Kidney (tissue), 14 donors: ENCODE measurements around the gene FANCD2. TPM values are rescaled to one million over a fixed set of nuclear protein-coding genes. Genes with fewer than 3 reads are reported as not detected.

ENCODE experiments used
- DNase-seq, 5 donors: peaks; one replicate each; pipeline ENCODE4 v3.0.0-alpha.2; 2013 to 2020
- FAIRE-seq: peaks from 2 replicates; lab custom pipeline; 2012; peaks lifted over from hg19 to GRCh38; lab: Jason Lieb, UNC
- H3K27ac ChIP-seq, 2 donors: one replicate each; pipeline ENCODE4 v1.7.0; 2013; ENCODE audit warnings: low read depth in 2 of 2, low read length in 2 of 2, inconsistent platforms in 1 of 2
- H3K27me3 ChIP-seq: one replicate; pipeline ENCODE4 v1.7.1; 2013; ENCODE audit warnings: low read length, inconsistent platforms; ENCODE audit not compliant: control insufficient read depth, insufficient read depth
- H3K36me3 ChIP-seq, 3 donors: one replicate each; pipeline versions ENCODE4 v1.7.0 to v1.7.1; 2013; ENCODE audit warnings: low read length in 3 of 3, control low read depth in 1 of 3, inconsistent platforms in 1 of 3; ENCODE audit not compliant: insufficient read depth in 3 of 3, control insufficient read depth in 2 of 3
- H3K4me1 ChIP-seq, 3 donors: one replicate each; pipeline versions ENCODE4 v1.7.0 to v1.7.1; 2013; ENCODE audit warnings: low read length in 3 of 3, inconsistent platforms in 1 of 3, low read depth in 1 of 3; ENCODE audit not compliant: control insufficient read depth in 2 of 3, insufficient read depth in 2 of 3
- H3K4me3 ChIP-seq, 3 donors: one replicate each; pipeline versions ENCODE4 v1.7.0 to v1.8.1; 2013; ENCODE audit warnings: low read length in 3 of 3, control low read depth in 1 of 3, inconsistent platforms in 1 of 3
- H3K9ac ChIP-seq, 3 donors: one replicate each; pipeline versions ENCODE4 v1.7.0 to v1.7.1; 2013; ENCODE audit warnings: low read length in 3 of 3, control low read depth in 1 of 3, inconsistent platforms in 1 of 3
- H3K9me3 ChIP-seq, 3 donors: one replicate each; pipeline versions ENCODE4 v1.7.0 to v1.7.1; 2013; ENCODE audit warnings: low read length in 3 of 3, control low read depth in 1 of 3, inconsistent platforms in 1 of 3; ENCODE audit not compliant: control insufficient read depth in 2 of 3, insufficient read depth in 1 of 3
- CTCF ChIP-seq: IDR thresholded peaks from 3 replicates; pipeline ENCODE4 v1.5.1; 2012; ENCODE audit warnings: mild to moderate bottlenecking, moderate library complexity, borderline replicate concordance; ENCODE audit not compliant: insufficient read depth; ENCODE audit errors: extremely low read depth
- intact Hi-C: fragments of 100-400 bp; cut with DNase I; formaldehyde crosslinking; loops from one replicate; pipeline ENCODE4 v1.11.1; 2022
- polyA plus RNA-seq: library from polyadenylated mRNA; stranded (reverse); fragments of 350-450 nt; fragmentation: Illumina TruSeq; extraction: RNeasy Lipid Tissue Mini Kit (QIAGEN cat#74804); gene quantifications from one replicate; pipeline ENCODE4 v1.2.3, GENCODE V29; 2014; ENCODE audit warnings: low read depth, low replicate concordance; ENCODE audit not compliant: insufficient read depth
- total RNA-seq: library from RNA; stranded (reverse); fragmentation: NEBNext Ultra II Directional; extraction: Animal tissue kit (Norgen Biotek cat#: 25700); gene quantifications from one replicate; pipeline ENCODE4 v1.2.1, GENCODE V29; 2021
- donor health status: control.
- donor health status: control.
- donor health status: control.
- donor health status: control.
- donor health status: control.
- donor health status: DM: yes; HTN: yes; CAD: no.
- donor health status: Normal renal cell carcinoma (clear cell type).

FANCD2 gene
- total and polyA plus RNA-seq, 2 donors from 2014 or later = 0.86 to 4.8 TPM

- Histone ChIP-seq H3K27me3 (no peaks in the 10 kb centered on the region), H3K9ac (no peak overlapping the region), H3K4me1 (peaks cover 0 to 3% (median 0%) of the 10 kb centered on the region in 3 donors), H3K4me3 (no peak overlapping the region), H3K27ac (no peak overlapping the region), H3K36me3 (peaks cover 2 to 19% (median 8%) of the 10 kb centered on the region in 3 donors), H3K9me3 (no peaks in the 10 kb centered on the region)
- no peak for TF ChIP-seq CTCF
- FAIRE-seq (no peak), DNase-seq (no peak)
- intact Hi-C loops = no loop called here
Observed at GRCh38 chr3:10019326-10019725, 6.9 kb upstream of the FANCD2 start.

GRCh38 chr3:10021856-10022775 lies 4.1 kb upstream of the FANCD2 start:
- Histone ChIP-seq H3K9ac (no peak overlapping the region), H3K4me1 (peaks cover 2 to 9% (median 2%) of the 10 kb centered on the region in 3 donors), H3K27me3 (no peaks in the 10 kb centered on the region), H3K9me3 (no peaks in the 10 kb centered on the region), H3K4me3 (no peak overlapping the region), H3K36me3 (peaks cover 2 to 19% (median 8%) of the 10 kb centered on the region in 3 donors), H3K27ac (no peak overlapping the region)
- intact Hi-C loops = no loop called here
- no peak for TF ChIP-seq CTCF
- no peak for FAIRE-seq
- DNase-seq = no peak

GRCh38 chr3:10023587-10024310 lies 2.5 kb upstream of the FANCD2 start:
- no peak for DNase-seq
- intact Hi-C loops = no loop called here
- Histone ChIP-seq H3K4me1 (peaks cover 2 to 9% (median 3%) of the 10 kb centered on the region in 3 donors), H3K4me3 (no peak overlapping the region), H3K9ac (no peak overlapping the region), H3K27ac (no peak overlapping the region), H3K36me3 (peaks cover 2 to 19% (median 8%) of the 10 kb centered on the region in 3 donors), H3K27me3 (no peaks in the 10 kb centered on the region), H3K9me3 (no peaks in the 10 kb centered on the region)
- FAIRE-seq = no peak
- no peak for TF ChIP-seq CTCF
